GM19372 (cell line): Measurements from ENCODE around the gene C5orf63.
"Not testable (repeated sequence)": the region's sequence is repeated elsewhere in the genome, so short reads cannot be mapped to it uniquely, and the experiment has no call there.

Source experiments
- ATAC-seq: cut with Tn5 transposase; IDR thresholded peaks from one replicate; pipeline ENCODE4 v1.9.1; 2021; ENCODE audit warnings: mild to moderate bottlenecking, low read depth, moderate library complexity; ENCODE audit not compliant: unreplicated experiment

Gene C5orf63

DNA sequence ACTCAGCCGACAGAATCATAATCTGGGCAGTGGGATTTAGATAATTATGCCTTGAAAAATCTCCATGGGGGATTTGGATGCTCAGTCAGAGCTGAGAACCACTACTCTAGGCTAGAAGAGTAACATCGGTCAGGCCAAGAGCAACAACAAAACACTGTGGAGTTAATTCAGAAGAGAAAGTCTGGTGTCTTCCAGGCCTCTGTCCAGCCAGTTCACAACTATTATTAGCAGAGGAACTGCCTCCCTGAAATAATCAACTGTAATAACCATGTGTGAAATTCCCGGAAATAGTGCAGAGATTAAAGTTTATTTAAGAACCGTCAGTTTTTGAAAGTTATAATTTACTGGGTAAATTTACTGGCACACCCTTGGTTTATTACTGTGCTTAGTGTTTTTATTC lies 34.8 kb downstream of the C5orf63 start:
- ATAC-seq = no peak

DNA sequence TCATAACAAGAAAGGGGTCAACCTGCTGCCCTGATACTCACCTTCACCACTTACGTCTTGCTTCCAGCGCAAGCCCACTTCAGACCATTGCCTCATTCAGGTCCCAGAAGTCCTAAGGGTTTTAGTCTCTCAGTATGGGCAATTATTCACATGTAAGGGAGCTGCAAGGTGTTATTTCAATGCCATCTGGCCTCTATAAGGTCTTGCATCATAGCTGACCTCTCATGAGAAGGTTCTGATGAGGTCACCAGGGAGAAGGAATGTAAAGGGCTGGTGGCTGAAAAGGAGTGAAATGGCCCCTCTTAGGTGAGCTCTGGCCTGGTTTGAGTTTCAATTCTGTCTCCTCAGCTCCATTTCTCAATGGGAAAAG lies 41.5 kb downstream of the C5orf63 start:
- ATAC-seq = no peak

DNA sequence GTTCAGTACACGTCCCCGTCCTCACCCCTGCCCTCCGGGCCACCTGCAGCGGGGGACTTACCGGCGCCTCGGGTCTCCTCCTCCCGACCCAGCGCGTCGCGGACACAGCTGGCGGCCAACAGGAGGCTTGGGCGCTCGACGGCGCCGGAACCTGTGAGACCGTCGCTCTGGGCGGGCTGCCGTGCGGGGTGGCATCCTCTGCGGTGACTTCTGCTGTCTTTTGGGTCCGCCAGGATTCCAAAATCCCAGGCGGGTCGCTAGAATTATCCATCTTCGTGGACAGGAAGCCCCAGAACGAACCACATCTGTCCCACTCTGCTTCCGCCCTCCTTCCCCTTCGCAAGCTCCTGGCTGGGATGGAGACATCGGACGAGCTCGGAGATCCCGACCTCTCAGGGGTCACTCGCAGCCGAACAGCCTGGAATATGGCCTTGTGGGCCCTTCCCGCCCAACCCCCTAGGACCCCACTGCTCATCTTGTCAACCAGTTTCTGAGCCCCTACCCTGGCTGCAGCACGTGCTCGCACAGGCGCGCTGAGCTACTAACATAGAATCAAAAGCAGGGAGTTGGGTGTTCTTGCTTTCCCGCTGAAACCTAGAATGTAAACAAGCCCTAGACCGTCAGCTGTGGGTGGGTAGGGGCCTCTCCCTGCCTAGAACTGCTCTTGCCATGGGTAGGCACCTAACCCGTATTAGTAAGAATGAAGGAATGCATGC lies 42.0 kb downstream of the C5orf63 start:
- ATAC-seq = peak; percentile 20

DNA sequence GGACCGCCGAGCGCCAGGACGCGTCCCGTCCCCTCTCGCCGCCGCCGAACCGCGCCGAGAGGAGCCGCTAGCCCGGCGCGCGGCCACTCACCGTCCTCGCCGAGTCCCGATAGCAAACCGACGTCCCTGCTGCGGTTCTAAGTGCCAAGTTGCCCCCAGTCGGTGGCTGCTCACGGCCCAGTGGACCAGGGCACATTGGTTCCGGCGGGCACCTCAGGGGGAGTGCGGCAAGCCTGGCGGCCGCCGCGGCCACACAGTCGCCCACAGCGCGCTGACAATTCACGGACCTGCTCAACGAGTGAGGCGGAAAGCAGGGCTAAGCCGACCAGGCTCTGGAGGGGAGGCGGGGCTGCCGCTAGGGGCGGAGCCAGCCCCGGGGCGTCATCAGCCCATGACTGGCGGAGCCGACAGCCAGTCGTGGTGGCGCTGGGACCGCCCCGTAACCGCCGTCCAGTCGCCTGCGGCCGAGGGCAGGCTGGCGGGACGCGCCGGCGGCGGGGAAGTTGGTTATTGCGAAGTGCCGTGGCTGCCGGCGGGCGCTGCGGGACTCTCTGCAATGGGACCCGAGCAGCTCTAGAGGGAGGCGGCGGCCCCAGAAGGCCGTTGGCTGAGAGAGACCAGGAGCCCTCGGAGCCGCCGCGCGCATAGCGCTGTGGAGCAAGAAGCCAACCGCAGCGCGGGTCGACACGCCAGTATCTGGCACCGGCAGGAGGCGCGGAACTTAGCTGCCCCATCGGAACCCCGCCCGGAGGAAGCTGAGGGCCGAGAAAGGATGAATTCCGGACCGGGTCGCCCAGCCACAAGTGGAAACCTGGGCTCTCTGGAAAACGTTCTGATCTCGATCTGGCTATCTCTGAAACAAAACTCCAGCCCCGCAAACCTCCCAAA lies 42.8 kb downstream of the C5orf63 start, which contains the start of gene MARCHF3:
Gene MARCHF3, minus strand, starts transcription at position 300 of the 888 bp plus-strand sequence. CDS start 112,387 bp downstream, outside the sequence.
- ATAC-seq = peak; percentile 91

DNA sequence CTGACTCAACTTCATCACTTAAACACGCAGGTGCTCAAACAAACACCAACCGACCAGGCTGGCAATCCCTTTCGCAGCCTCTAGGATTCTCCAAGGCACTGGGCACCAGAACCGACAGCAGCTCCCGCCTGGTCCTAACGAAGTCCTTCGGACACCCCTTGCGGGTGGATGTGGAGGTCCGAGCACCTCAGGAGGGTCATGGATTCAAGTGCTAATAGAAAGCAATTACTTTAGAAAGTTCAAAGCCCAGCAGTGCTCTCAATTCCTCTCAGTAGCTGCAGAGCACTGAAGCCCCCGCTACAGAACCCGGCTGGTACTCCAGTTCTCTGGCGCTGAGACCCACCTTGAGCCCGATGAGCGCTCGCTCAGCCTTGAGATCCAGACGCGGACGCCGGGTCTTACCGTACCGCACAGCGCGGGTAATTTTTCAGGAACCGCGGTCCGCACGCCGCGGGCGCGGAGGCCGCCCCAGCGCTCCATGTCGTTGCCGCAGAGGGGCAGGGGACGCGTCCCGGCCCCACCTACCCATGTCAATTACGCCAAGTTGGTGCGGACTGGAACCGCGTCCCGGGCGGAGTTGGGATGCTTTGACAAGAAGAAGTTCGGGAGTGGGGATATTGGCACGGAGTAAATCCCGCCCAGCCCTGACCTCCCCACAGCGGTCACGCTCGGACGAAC lies 43.6 kb downstream of the C5orf63 start:
- ATAC-seq = no peak

DNA sequence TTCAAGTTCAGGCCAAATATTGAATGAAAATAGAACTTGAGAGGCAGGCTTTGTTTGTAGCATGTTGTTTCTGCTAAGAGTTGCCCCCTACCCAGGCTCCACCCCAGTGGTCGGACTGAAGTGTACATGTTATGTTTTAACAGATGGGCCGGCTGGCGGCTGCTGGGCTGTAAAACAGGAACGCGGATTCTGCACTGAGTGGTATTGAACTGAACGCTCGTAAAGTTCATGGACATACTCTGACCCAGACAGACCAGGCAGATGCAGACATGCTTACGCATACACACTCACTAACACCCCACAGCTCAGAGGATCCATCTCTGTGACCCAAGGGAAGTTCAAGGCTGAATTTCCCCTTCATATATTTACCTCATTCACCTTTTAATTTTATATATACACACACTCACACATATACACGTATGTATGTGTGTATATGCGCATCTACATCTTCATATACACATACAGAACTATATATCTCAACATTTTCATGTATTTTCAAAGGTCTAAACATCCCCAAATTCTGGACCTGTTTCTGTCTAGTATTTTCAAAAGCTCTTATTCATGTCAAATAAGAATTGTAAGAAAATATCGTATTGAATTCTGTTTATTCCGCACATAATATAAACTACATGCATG lies 44.4 kb downstream of the C5orf63 start:
- no peak for ATAC-seq

DNA sequence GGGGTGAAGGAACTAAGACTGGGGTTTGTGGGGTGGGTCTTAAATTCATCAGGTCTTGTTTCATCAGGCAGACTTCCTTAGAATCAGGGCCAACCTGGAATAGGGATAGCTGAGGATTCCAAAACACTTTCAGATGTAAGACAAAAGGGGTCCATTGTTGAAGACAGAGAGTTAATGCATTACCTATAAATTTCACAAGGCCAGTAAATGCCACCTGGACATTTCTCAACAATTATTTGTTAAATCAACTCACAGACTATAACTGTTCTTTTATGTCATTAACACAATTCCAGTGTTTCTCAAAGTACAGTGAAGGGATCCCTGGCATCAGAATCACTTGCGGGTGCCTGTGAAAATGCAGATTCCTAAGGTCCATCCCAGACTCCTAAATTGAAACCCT lies 45.8 kb downstream of the C5orf63 start:
- no peak for ATAC-seq

DNA sequence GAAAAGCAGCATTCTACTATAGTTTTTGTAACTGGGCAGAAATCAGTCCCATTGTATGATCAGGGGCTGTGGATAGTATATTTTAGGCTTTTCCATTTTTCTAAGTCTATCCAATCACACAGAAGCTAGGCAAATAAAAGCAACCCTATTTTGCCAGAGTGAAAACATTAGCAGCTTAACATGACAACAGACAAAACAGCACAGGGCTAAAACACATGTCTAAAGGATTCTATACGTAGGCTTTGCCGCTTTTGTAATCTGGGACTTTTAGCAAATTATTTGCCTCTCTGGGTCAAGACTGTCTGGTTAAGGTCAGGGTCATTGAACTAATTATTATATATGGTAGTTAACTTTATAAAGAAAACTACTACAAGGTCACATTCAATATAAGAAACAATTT lies 47.1 kb downstream of the C5orf63 start:
- ATAC-seq = no peak

DNA sequence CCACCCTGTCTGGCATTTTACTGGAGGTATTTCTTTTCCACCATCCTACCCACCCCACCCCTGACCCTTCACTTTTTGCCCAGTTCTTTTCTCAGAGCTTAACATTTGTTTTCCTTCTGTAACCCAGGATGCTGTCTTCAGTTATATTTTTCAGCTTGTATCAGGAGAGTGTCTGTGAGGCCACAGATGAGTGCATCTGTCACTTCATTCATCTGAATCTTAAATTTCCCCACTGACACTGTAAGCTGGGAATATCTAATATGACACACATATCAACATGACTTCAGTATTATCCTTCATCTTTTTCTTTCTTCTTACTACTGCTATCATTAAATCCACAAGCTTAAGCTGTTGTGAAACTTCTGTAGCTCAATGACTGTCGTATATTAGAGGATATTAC lies 47.8 kb downstream of the C5orf63 start:
- no peak for ATAC-seq

DNA sequence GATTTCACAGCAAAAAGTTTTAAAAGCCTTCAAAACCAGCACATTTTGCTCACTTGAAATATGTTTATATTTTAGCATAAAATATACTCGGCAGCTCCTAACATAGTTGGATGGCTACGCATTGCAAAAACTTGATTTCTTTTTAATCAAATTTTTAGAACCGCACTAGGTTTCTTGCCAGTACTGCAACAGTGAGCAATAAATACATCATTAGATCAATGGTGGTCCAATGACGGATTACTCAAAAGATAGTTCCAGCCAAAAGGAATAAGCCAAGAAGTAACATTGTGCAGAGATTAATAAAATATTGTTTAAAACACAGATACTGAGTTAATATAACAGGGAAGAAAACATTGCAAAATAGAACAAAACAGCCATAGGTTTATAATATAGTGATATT lies 48.5 kb downstream of the C5orf63 start:
- no peak for ATAC-seq

DNA sequence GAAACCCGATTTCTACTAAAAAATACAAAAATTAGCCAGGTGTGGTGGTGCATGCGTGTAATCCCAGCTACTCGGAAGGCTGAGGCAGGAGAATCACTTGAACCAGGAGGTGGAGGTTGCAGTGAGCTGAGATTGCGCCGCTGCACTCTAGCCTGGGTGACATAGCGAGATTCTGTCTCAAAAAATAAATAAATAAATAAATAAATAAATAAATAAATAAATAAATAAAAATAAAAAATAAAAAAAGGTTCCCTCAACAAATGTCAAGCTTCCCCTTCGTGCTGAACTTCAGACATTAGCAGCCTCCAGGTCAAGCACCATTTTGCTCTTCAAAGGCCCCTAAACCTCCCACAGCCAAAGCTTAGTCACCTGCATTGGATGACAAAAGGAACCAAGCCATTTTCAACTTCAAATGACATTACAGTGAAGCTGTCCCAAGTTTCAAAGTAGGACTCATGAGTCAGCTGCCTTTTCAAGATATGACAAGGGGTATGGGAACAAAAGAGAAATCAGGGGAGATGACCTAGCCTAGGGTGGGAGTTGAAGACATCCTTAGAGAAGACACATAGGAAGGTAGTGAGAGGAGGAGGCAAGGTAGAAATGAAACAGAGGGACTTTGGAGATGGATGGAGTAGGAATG lies 49.6 kb downstream of the C5orf63 start:
- ATAC-seq = not testable (repeated sequence)

DNA sequence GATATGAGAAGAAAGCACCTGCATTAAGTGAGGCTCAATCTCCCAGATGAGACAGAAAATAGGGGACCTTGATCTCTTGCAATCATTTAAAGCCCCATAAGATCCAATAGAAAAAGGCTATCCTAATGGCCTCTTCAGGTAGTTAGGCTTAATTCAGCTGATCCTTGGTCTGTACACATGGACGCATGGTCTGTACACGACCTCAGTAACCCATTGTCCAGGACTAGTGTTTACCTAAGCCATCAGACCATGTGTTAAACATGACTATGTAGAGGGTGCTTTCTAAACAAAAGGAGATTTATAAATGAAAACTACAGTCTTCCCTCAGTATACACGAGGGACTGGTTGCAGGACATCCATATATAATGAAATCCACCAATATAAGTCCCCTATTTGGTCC lies 50.5 kb downstream of the C5orf63 start:
- ATAC-seq = no peak

DNA sequence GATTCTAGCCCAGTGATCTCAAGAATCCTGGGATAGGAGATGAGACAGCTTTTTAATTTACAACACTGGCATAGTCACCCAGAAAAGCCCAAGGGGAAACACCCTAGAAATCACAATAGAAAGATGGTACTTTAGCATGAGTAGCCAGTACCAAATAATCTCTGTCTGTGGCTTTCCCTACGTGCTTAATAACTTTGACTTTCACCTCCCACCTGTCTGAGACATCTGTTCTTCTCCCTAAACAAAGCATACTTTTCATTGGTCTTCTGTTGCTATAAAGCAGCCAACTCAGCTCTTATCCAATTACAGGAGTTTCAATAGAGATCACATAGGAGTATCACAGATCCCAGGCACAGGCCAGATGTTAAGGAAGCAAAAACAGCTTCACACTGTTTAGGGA lies 53.4 kb downstream of the C5orf63 start:
- ATAC-seq = no peak

DNA sequence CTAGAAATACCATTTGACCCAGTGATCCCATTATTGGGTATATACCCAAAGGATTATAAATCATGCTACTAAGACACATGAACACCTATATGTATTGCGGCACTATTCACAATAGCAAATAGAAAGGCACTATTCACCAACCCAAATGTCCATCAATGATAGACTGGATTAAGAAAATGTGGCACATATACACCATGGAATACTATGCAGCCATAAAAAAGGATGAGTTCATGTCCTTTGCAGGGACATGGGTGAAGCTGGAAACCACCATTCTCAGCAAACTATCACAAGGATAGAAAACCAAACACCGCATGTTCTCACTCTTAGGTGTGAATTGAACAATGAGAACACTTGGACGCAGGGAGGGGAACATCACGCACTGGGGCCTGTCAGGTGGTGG lies 56.6 kb downstream of the C5orf63 start:
- not testable (repeated sequence) for ATAC-seq

DNA sequence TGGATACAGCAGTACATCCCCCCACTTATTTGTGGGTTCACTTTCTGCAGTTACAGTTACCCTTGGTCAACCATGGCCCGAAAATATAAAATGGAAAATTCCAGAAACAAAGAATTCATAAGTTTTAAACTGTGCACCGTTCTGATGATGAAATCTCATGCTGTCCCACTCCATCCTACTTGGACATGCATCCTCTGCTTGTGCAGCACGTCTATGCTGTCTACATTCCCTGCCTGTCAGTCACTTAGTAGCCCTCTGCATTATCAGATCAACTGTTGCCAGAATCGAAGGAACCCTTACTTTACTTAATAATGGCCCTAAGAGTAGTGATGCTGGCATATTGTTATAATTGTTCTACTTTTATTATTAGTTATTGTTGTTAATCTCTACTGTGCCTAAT lies 57.6 kb downstream of the C5orf63 start:
- no peak for ATAC-seq

DNA sequence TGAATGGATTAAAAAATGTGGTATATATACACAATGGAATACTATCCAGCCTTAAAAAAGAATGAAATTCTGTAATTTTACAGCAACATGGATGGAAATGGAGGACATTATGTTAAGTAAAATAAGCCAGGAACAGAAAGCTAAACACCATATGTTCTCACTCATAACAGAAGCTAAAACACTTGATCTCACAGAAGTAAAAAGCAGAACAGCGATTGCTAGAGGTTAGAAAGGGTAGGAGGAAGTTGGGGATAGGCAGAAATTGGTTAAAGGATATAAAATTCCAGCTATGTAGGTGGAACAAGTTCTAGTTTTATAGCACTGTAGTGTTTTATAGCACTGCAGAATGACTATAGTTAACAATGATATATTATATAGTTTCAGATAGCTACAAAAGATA lies 58.7 kb downstream of the C5orf63 start:
- peak; percentile 44 for ATAC-seq

DNA sequence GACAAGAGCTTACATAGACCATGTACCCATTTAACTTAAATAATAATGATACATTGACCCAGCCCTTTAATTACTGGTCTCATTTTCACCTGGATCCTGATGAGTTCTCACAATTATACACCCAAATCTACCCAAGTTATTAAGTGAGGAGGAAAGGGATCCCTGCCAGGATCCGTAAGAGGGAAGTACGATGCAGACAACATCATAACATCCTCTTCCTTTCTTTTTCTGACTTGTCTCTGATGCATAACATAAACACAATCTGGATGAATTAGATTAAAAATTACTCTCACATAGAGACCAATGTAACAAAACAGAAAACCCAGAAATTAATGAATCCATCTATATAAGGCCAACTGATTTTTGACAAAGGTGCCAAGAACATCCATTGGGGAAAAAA lies 59.9 kb downstream of the C5orf63 start:
- ATAC-seq = no peak

DNA sequence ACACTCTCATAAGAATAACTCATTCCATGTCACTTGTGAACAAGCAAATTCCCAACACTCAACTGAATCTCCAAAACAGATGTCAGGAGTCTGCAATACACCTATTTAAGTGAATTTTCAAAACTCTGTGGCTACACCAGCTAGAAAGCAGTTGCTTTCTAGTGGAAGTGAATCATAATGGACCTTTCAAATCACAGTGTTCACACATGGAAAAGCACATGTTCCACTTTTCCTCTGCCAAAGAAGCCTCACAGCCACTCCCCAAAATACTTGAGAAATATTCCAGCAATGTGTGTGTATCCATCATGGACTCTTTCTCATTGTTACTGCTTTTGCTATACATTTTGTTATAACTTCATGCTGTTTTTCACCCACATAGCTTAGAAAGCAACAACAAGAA lies 60.4 kb downstream of the C5orf63 start:
- no peak for ATAC-seq

DNA sequence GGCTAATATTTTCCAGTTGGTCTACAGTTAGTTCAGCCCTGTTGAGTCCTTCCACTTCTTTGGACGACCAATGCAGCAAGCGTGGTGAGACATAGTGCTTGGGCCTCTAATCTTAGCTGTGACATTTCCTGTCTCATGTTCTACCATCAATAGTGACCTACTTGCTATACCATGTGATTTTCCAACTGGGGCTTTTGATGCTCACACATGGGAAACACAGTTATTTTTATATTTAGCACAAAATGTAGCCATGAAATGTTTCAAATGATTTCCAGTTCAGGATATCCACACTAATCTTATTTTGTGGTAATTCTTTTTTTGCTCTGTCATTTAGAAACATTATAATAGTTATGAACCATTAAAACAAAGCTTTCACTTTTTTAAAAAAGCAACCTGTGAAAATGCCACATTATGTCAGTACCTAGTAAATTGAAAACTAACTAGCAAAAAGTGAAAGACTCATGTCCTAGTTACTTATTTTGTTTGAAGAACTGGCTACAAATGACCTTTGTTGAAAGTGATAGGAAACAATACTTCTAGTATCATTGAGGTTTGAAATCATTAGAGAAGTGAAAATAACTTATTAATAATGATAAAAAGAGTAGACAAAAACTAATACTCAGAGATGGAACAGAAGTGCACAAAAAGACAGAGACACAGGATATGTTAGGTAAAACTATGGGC lies 61.2 kb downstream of the C5orf63 start:
- ATAC-seq = peak; percentile 68

DNA sequence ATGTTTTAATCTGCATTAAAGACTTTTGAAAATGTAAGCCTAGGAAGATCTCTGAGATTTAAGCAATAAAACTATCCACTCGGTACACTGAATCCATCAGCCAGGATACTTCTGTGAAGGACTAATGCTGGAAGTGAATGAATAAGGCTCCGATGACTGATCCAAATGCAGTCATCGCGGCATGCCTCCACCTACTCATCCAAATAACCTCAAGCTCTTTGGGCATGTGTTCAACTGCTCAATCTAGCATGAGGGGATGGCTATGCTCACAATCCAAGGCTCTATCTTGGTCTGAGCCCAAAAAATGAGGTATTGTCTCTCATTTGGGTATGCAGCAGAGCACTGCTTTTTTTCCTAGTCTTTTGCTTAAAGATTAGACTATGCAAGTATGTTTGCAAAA lies 62.1 kb downstream of the C5orf63 start:
- ATAC-seq = no peak
